ENCODE measurements around the gene SRP19.

GRCh38 chr5:112880219-112880964 is 19.3 kb downstream of the SRP19 start:
- TF ChIP-seq CBX8 (IDR thresholded peaks at IDR 0.05; ENCODE audit: borderline replicate concordance, low read depth, low read length), result no peak
- TF ChIP-seq CEBPB (IDR thresholded peaks at IDR 0.05; ENCODE audit: low read depth, low read length), result no peak
- TF ChIP-seq SRF (IDR thresholded peaks at IDR 0.05; ENCODE audit: low read depth, low read length), result no peak
- TF ChIP-seq KDM4A (IDR thresholded peaks at IDR 0.05; ENCODE audit: low read depth, low read length, severe bottlenecking), result no peak
- no peak for TF ChIP-seq TEAD4 (IDR thresholded peaks at IDR 0.05; ENCODE audit: low read depth, low read length)
- TF ChIP-seq TAF1 (IDR thresholded peaks at IDR 0.05; ENCODE audit: low read depth, low read length), result no peak
- TF ChIP-seq GABPA (IDR thresholded peaks at IDR 0.05; ENCODE audit: borderline replicate concordance, insufficient read depth, low read length), result no peak
